GM21381 (cell line): Measurements from ENCODE around the gene DCT.

Experiments
- ATAC-seq: cut with Tn5 transposase; IDR thresholded peaks from one replicate; pipeline ENCODE4 v1.9.1; 2021; ENCODE audit warnings: mild to moderate bottlenecking, moderate library complexity; ENCODE audit not compliant: unreplicated experiment

The DCT gene

GRCh38 chr13:94400874-94401273, 78.6 kb downstream of the DCT start:
- ATAC-seq: no peak

- ATAC-seq: no peak
Measured at GRCh38 chr13:94399812-94400211, 79.7 kb downstream of the DCT start.

GRCh38 chr13:94395860-94396259, 83.6 kb downstream of the DCT start:
- no peak for ATAC-seq

- ATAC-seq: no peak
Measured at GRCh38 chr13:94394723-94395122, 84.8 kb downstream of the DCT start.

GRCh38 chr13:94390881-94391280, 88.6 kb downstream of the DCT start:
- no peak for ATAC-seq

GRCh38 chr13:94389604-94390351, 89.7 kb downstream of the DCT start:
- ATAC-seq: no peak

GRCh38 chr13:94387047-94387446, 92.4 kb downstream of the DCT start:
- no peak for ATAC-seq
